GM19395 (cell line): Measurements from ENCODE around the gene LLGL1.

Experiments
- ATAC-seq: cut with Tn5 transposase; IDR thresholded peaks from one replicate; pipeline ENCODE4 v1.9.1; 2021; ENCODE audit warnings: mild to moderate bottlenecking, moderate library complexity; ENCODE audit not compliant: unreplicated experiment

Gene LLGL1

GRCh38 chr17:18228176-18228682, 2.8 kb downstream of the LLGL1 start:
- no peak for ATAC-seq

- ATAC-seq = no peak
Measured at GRCh38 chr17:18229254-18229653, 3.8 kb downstream of the LLGL1 start.

- ATAC-seq = no peak
Measured at GRCh38 chr17:18229771-18230170, 4.3 kb downstream of the LLGL1 start.

GRCh38 chr17:18230288-18231141, 5.1 kb downstream of the LLGL1 start:
- no peak for ATAC-seq

- ATAC-seq = no peak
Measured at GRCh38 chr17:18231164-18231563, 5.7 kb downstream of the LLGL1 start.

- ATAC-seq = no peak
Measured at GRCh38 chr17:18233803-18234518, 8.5 kb downstream of the LLGL1 start.

GRCh38 chr17:18234853-18235380, 9.5 kb downstream of the LLGL1 start:
- ATAC-seq = no peak

- no peak for ATAC-seq
Measured at GRCh38 chr17:18235743-18236256, 10.4 kb downstream of the LLGL1 start.

GRCh38 chr17:18236494-18236893, 11.1 kb downstream of the LLGL1 start:
- no peak for ATAC-seq

- ATAC-seq = no peak
Measured at GRCh38 chr17:18237461-18237860, 12.0 kb downstream of the LLGL1 start.

GRCh38 chr17:18238299-18238698, 12.9 kb downstream of the LLGL1 start:
- no peak for ATAC-seq

GRCh38 chr17:18240449-18240848, 15.0 kb downstream of the LLGL1 start:
- no peak for ATAC-seq

- ATAC-seq = no peak
Measured at GRCh38 chr17:18241229-18241871, 15.9 kb downstream of the LLGL1 start.

- ATAC-seq = no peak
Measured at GRCh38 chr17:18245038-18245776, 19.8 kb downstream of the LLGL1 start.

- ATAC-seq = no peak
Measured at GRCh38 chr17:18246109-18246725, 20.8 kb downstream of the LLGL1 start.

- no peak for ATAC-seq
Measured at GRCh38 chr17:18246880-18247612, 21.6 kb downstream of the LLGL1 start.

GRCh38 chr17:18247613-18248001, 22.2 kb downstream of the LLGL1 start:
- ATAC-seq = no peak

GRCh38 chr17:18248300-18248731, 22.9 kb downstream of the LLGL1 start:
- ATAC-seq = no peak

GRCh38 chr17:18248811-18249210, 23.4 kb downstream of the LLGL1 start:
- ATAC-seq = no peak
